Osteocyte (in vitro differentiated cells): ENCODE data around the gene FBXL14. TPM values are rescaled to one million over a fixed set of nuclear protein-coding genes. Genes with fewer than 3 reads are reported as not detected.

Experiments used
- DNase-seq: peaks from one replicate; pipeline ENCODE4 v3.0.0; 2021; ENCODE audit warnings: mixed read lengths; ENCODE audit not compliant: unreplicated experiment; ENCODE audit errors: extremely low spot score
- H3K27ac Mint-ChIP-seq: one replicate; pipeline ENCODE4 v1.8.0; 2021; ENCODE audit warnings: mild to moderate bottlenecking, mixed read lengths; ENCODE audit not compliant: unreplicated experiment
- H3K27me3 Mint-ChIP-seq: one replicate; pipeline ENCODE4 v1.8.0; 2021; ENCODE audit warnings: mixed read lengths; ENCODE audit not compliant: unreplicated experiment
- H3K36me3 Mint-ChIP-seq: one replicate; pipeline ENCODE4 v1.8.0; 2021; ENCODE audit warnings: mixed read lengths; ENCODE audit not compliant: unreplicated experiment
- H3K4me1 Mint-ChIP-seq: one replicate; pipeline ENCODE4 v1.8.0; 2021; ENCODE audit warnings: mixed read lengths; ENCODE audit not compliant: unreplicated experiment
- H3K4me3 Mint-ChIP-seq: one replicate; pipeline ENCODE4 v1.8.0; 2021; ENCODE audit warnings: mild to moderate bottlenecking, moderate library complexity, mixed read lengths; ENCODE audit not compliant: unreplicated experiment
- H3K9me3 Mint-ChIP-seq: one replicate; pipeline ENCODE4 v1.8.0; 2021; ENCODE audit warnings: mixed read lengths; ENCODE audit not compliant: unreplicated experiment
- CTCF ChIP-seq: fragments of 200-600 bp; sonication (generic); IDR thresholded peaks from 2 replicates; pipeline ENCODE4 v1.5.0; 2021; ENCODE audit warnings: antibody characterized with exemption, mild to moderate bottlenecking, moderate library complexity
- total RNA-seq: library from RNA; stranded (reverse); gene quantifications from 2 replicates; pipeline ENCODE4 v1.2.1, GENCODE V29; 2021

Gene FBXL14
- total RNA-seq, 1 donor from 2014 or later = 9.1 TPM

GRCh38 chr12:1614360-1614759 is 20.0 kb upstream of the FBXL14 start:
- DNase-seq = no peak
- peaks cover 58% of the 10 kb centered on the region for H3K4me1 Mint-ChIP-seq
- H3K4me3 Mint-ChIP-seq = no peak overlapping the region
- H3K27me3 Mint-ChIP-seq = no peaks in the 10 kb centered on the region
- H3K27ac Mint-ChIP-seq = peak overlapping the region; percentile 32
- no peak for TF ChIP-seq CTCF
- H3K9me3 Mint-ChIP-seq = no peaks in the 10 kb centered on the region
- no peaks in the 10 kb centered on the region for H3K36me3 Mint-ChIP-seq

GRCh38 chr12:1613860-1614259 is 19.5 kb upstream of the FBXL14 start:
- H3K36me3 Mint-ChIP-seq = no peaks in the 10 kb centered on the region
- TF ChIP-seq CTCF = no peak
- H3K27me3 Mint-ChIP-seq = no peaks in the 10 kb centered on the region
- peaks cover 56% of the 10 kb centered on the region for H3K4me1 Mint-ChIP-seq
- H3K27ac Mint-ChIP-seq = no peak overlapping the region
- H3K4me3 Mint-ChIP-seq = no peak overlapping the region
- no peaks in the 10 kb centered on the region for H3K9me3 Mint-ChIP-seq
- DNase-seq = no peak

- TF ChIP-seq CTCF = no peak
- Mint-ChIP-seq H3K4me1 (peaks cover 55% of the 10 kb centered on the region), H3K4me3 (peak overlapping the region; percentile 65), H3K27ac (peak overlapping the region; percentile 91), H3K36me3 (no peaks in the 10 kb centered on the region), H3K27me3 (no peaks in the 10 kb centered on the region), H3K9me3 (no peaks in the 10 kb centered on the region)
- no peak for DNase-seq
These were observed 17.6 kb upstream of the FBXL14 start for GRCh38 chr12:1611803-1612572.

- Mint-ChIP-seq H3K27me3 (no peaks in the 10 kb centered on the region), H3K4me1 (peaks cover 69% of the 10 kb centered on the region), H3K27ac (peak overlapping the region; percentile 31), H3K9me3 (no peaks in the 10 kb centered on the region), H3K4me3 (no peak overlapping the region), H3K36me3 (no peaks in the 10 kb centered on the region)
- no peak for DNase-seq
- TF ChIP-seq CTCF = no peak
These were observed 15.8 kb upstream of the FBXL14 start for GRCh38 chr12:1610072-1610643.

- Mint-ChIP-seq H3K9me3 (no peaks in the 10 kb centered on the region), H3K27me3 (no peaks in the 10 kb centered on the region), H3K27ac (peak overlapping the region; percentile 86), H3K4me3 (no peak overlapping the region), H3K4me1 (peaks cover 72% of the 10 kb centered on the region), H3K36me3 (no peaks in the 10 kb centered on the region)
- DNase-seq = no peak
- TF ChIP-seq CTCF = no peak
These were observed 14.3 kb upstream of the FBXL14 start for GRCh38 chr12:1608713-1609119.
